ENCODE results near the gene RMC1. TPM values are rescaled to one million over a fixed set of nuclear protein-coding genes. Genes with fewer than 3 reads are reported as not detected.

Gene RMC1
- total RNA-seq, 1 experiment from 2014 or later, result 38.4 TPM

- H3K27ac ChIP-seq (ENCODE audit: low read depth, low read length), result no peak overlapping the region
- BruUV-seq (replicated peaks), result no TSS peak
- no peak overlapping the region for H3K9ac ChIP-seq (ENCODE audit: low read length)
- ATAC-seq, result no peak
- ChIA-PET CTCF (no interaction called here), RAD21 (ENCODE audit: low non-redundant PET in 1 of 2, low total read pairs in 2 of 2, uncharacterized antibody in 2 of 2, unreplicated experiment in 2 of 2) (no interaction called here), POLR2A (no interaction called here)
- no peak for DNase-seq (ENCODE audit: low read depth, low spot score)
- H3K27me3 ChIP-seq (ENCODE audit: insufficient read depth, low read length), result no peaks in the 10 kb centered on the region
- no peaks in the 10 kb centered on the region for H4K20me1 ChIP-seq (ENCODE audit: insufficient read depth)
- peaks cover 9% of the 10 kb centered on the region; the same call in 1 of the 2 replicates for H3K79me2 ChIP-seq (ENCODE audit: insufficient read depth, low read length)
- H3K4me1 ChIP-seq (ENCODE audit: control insufficient read depth in 1 of 2, insufficient read depth in 2 of 2, low read length in 2 of 2), result peaks cover 0 to 7% of the 10 kb centered on the region in 2 experiments; a peak in 2 of 4 replicates
- intact Hi-C loops (cut with micrococcal nuclease), result no loop called here
- H3K9me3 ChIP-seq (ENCODE audit: control insufficient read depth in 1 of 2, insufficient read depth in 1 of 2, low read depth in 1 of 2, low read length in 2 of 2), result no peaks in the 10 kb centered on the region
- TF ChIP-seq REST (IDR thresholded peaks at IDR 0.05; ENCODE audit: low read depth), result no peak
- no peak for TF ChIP-seq SIN3A (IDR thresholded peaks at IDR 0.05; ENCODE audit: low read depth)
- TF ChIP-seq EGR1 (IDR thresholded peaks at IDR 0.05; ENCODE audit: low read depth), result no peak
- TF ChIP-seq ZBTB33 (IDR thresholded peaks at IDR 0.05; ENCODE audit: extremely low read depth, insufficient replicate concordance, low read length), result no peak
- no peak for TF ChIP-seq CBX3 (IDR thresholded peaks at IDR 0.05; ENCODE audit: low read depth)
- TF ChIP-seq MAX (IDR thresholded peaks at IDR 0.05), result no peak
- H3K4me2 ChIP-seq (ENCODE audit: low read length), result no peak overlapping the region
- no peak overlapping the region for H2AFZ ChIP-seq (ENCODE audit: low read depth, low read length, poor library complexity, severe bottlenecking)
- no peaks in the 10 kb centered on the region for H3K9me2 ChIP-seq (ENCODE audit: insufficient read depth)
- H3K36me3 ChIP-seq (ENCODE audit: control insufficient read depth in 1 of 2, insufficient read depth in 2 of 2, low read length in 2 of 2), result peaks cover 15 to 30% of the 10 kb centered on the region in 2 experiments
- no peak overlapping the region for H3K4me3 ChIP-seq (replicated peaks in 1 of 2; ENCODE audit: low read depth in 1 of 2, low read length in 2 of 2)
Observed at GRCh38 chr18:23573020-23573419, 69.7 kb downstream of the RMC1 start.

All from HCT116 (cell line).